Activated CD8-positive, alpha-beta memory T cell treated with anti-CD3 and anti-CD28 coated beads for 36 hours (primary cell): ENCODE results near the gene TNIK. TPM values are rescaled to one million over a fixed set of nuclear protein-coding genes. Genes with fewer than 3 reads are reported as not detected.
"Not testable (repeated sequence)": the region's sequence is repeated elsewhere in the genome, so short reads cannot be mapped to it uniquely, and the experiment has no call there.

Experiments used
- CTCF ChIA-PET: fragments of 350-600 bp; sonication (Branson Sonifier 250); formaldehyde crosslinking; loops from one replicate; lab custom pipeline; 2021; ENCODE audit warnings: antibody characterized with exemption; lab: Charles Lee
- POLR2A ChIA-PET: fragments of 350-600 bp; sonication (Branson Sonifier 250); formaldehyde crosslinking; loops from one replicate; lab custom pipeline; 2021; ENCODE audit warnings: antibody characterized with exemption; lab: Charles Lee
- total RNA-seq, 2 experiments: library from RNA; stranded (reverse); gene quantifications; one replicate each; pipeline ENCODE4 v1.2.3, GENCODE V29; 2021

Gene TNIK
- total RNA-seq, 2 experiments from 2014 or later, result 15.4 to 17.8 TPM

- ChIA-PET CTCF (interaction anchor here (0.6 kb wide), 1 partner anchor 9 kb away, joined by 3 read pairs; no protein-coding TSS in a partner anchor), POLR2A (interaction anchor here (1.1 to 1.2 kb wide), 2 partner anchors 9 to 200 kb away, joined by 3 to 4 read pairs; no protein-coding TSS in a partner anchor)
These were observed 4.3 kb downstream of the TNIK start for GRCh38 chr3:171455603-171456550.

- CTCF ChIA-PET, result no interaction called here
- POLR2A ChIA-PET, result no interaction called here
These were observed 6.2 kb downstream of the TNIK start for GRCh38 chr3:171454041-171454440.

- ChIA-PET CTCF (no interaction called here), POLR2A (no interaction called here)
These were observed 6.9 kb downstream of the TNIK start for GRCh38 chr3:171453180-171453886.

GRCh38 chr3:171452328-171452727 lies 7.9 kb downstream of the TNIK start:
- CTCF ChIA-PET, result no interaction called here
- POLR2A ChIA-PET, result no interaction called here

- CTCF ChIA-PET, result no interaction called here
These were observed 8.3 kb downstream of the TNIK start for GRCh38 chr3:171451915-171452314.

GRCh38 chr3:171447579-171447891 lies 12.7 kb downstream of the TNIK start:
- POLR2A ChIA-PET, result interaction anchor here (1.2 kb wide), 1 partner anchor 13 kb away, joined by 3 read pairs; no protein-coding TSS in a partner anchor
- CTCF ChIA-PET, result not testable (repeated sequence)

More at GRCh38 chr3:171451915-171452314, 8.3 kb downstream of the TNIK start:
- POLR2A ChIA-PET, result no interaction called here

- ChIA-PET CTCF (interaction anchor here (1.1 to 1.6 kb wide), 2 partner anchors 9 to 14 kb away, joined by 3 read pairs; no protein-coding TSS in a partner anchor), POLR2A (interaction anchor here (1.0 to 1.2 kb wide), 2 partner anchors 9 to 14 kb away, joined by 3 read pairs; no protein-coding TSS in a partner anchor)
These were observed 13.2 kb downstream of the TNIK start for GRCh38 chr3:171446801-171447578.

- CTCF ChIA-PET, result interaction anchor here (1.1 to 1.6 kb wide), 2 partner anchors 10 to 15 kb away, joined by 3 read pairs; no protein-coding TSS in a partner anchor
These were observed 13.9 kb downstream of the TNIK start for GRCh38 chr3:171446301-171446700.

GRCh38 chr3:171445620-171446204 lies 14.5 kb downstream of the TNIK start:
- POLR2A ChIA-PET, result interaction anchor here (1.3 kb wide), 1 partner anchor 15 kb away, joined by 5 read pairs; the partner anchor contains the start of gene TNIK
- CTCF ChIA-PET, result interaction anchor here (0.7 to 1.6 kb wide), 3 partner anchors 11 to 277 kb away, joined by 3 read pairs; no protein-coding TSS in a partner anchor

More at GRCh38 chr3:171446301-171446700, 13.9 kb downstream of the TNIK start:
- POLR2A ChIA-PET, result interaction anchor here (1.0 to 1.3 kb wide), 2 partner anchors 10 to 14 kb away, joined by 3 to 5 read pairs; partner anchors contain the start of gene TNIK

- ChIA-PET POLR2A (no interaction called here), CTCF (no interaction called here)
These were observed 16.1 kb downstream of the TNIK start for GRCh38 chr3:171444001-171444690.

GRCh38 chr3:171443211-171443957 lies 16.8 kb downstream of the TNIK start:
- ChIA-PET CTCF (no interaction called here), POLR2A (no interaction called here)

GRCh38 chr3:171442184-171442583 lies 18.0 kb downstream of the TNIK start:
- ChIA-PET CTCF (no interaction called here), POLR2A (no interaction called here)

- POLR2A ChIA-PET, result no interaction called here
- CTCF ChIA-PET, result no interaction called here
These were observed 18.8 kb downstream of the TNIK start for GRCh38 chr3:171441381-171441780.

- CTCF ChIA-PET, result interaction anchor here (0.6 kb wide), 1 partner anchor 84 kb away, joined by 3 read pairs; no protein-coding TSS in a partner anchor
- POLR2A ChIA-PET, result no interaction called here
These were observed 20.2 kb downstream of the TNIK start for GRCh38 chr3:171439996-171440395.

- ChIA-PET CTCF (no interaction called here), POLR2A (no interaction called here)
These were observed 23.0 kb downstream of the TNIK start for GRCh38 chr3:171437115-171437756.

GRCh38 chr3:171436380-171436779 lies 23.8 kb downstream of the TNIK start:
- ChIA-PET CTCF (no interaction called here), POLR2A (no interaction called here)

GRCh38 chr3:171435757-171436156 lies 24.4 kb downstream of the TNIK start:
- ChIA-PET POLR2A (no interaction called here), CTCF (no interaction called here)
